HG03354 (cell line): Measurements from ENCODE around the gene PUM1.
"Not testable (repeated sequence)": the region's sequence is repeated elsewhere in the genome, so short reads cannot be mapped to it uniquely, and the experiment has no call there.

Source experiments
- ATAC-seq: cut with Tn5 transposase; IDR thresholded peaks from one replicate; pipeline ENCODE4 v1.9.1; 2021; ENCODE audit warnings: mild to moderate bottlenecking; ENCODE audit not compliant: unreplicated experiment, poor library complexity, severe bottlenecking

Gene PUM1, protein sequence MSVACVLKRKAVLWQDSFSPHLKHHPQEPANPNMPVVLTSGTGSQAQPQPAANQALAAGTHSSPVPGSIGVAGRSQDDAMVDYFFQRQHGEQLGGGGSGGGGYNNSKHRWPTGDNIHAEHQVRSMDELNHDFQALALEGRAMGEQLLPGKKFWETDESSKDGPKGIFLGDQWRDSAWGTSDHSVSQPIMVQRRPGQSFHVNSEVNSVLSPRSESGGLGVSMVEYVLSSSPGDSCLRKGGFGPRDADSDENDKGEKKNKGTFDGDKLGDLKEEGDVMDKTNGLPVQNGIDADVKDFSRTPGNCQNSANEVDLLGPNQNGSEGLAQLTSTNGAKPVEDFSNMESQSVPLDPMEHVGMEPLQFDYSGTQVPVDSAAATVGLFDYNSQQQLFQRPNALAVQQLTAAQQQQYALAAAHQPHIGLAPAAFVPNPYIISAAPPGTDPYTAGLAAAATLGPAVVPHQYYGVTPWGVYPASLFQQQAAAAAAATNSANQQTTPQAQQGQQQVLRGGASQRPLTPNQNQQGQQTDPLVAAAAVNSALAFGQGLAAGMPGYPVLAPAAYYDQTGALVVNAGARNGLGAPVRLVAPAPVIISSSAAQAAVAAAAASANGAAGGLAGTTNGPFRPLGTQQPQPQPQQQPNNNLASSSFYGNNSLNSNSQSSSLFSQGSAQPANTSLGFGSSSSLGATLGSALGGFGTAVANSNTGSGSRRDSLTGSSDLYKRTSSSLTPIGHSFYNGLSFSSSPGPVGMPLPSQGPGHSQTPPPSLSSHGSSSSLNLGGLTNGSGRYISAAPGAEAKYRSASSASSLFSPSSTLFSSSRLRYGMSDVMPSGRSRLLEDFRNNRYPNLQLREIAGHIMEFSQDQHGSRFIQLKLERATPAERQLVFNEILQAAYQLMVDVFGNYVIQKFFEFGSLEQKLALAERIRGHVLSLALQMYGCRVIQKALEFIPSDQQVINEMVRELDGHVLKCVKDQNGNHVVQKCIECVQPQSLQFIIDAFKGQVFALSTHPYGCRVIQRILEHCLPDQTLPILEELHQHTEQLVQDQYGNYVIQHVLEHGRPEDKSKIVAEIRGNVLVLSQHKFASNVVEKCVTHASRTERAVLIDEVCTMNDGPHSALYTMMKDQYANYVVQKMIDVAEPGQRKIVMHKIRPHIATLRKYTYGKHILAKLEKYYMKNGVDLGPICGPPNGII

DNA sequence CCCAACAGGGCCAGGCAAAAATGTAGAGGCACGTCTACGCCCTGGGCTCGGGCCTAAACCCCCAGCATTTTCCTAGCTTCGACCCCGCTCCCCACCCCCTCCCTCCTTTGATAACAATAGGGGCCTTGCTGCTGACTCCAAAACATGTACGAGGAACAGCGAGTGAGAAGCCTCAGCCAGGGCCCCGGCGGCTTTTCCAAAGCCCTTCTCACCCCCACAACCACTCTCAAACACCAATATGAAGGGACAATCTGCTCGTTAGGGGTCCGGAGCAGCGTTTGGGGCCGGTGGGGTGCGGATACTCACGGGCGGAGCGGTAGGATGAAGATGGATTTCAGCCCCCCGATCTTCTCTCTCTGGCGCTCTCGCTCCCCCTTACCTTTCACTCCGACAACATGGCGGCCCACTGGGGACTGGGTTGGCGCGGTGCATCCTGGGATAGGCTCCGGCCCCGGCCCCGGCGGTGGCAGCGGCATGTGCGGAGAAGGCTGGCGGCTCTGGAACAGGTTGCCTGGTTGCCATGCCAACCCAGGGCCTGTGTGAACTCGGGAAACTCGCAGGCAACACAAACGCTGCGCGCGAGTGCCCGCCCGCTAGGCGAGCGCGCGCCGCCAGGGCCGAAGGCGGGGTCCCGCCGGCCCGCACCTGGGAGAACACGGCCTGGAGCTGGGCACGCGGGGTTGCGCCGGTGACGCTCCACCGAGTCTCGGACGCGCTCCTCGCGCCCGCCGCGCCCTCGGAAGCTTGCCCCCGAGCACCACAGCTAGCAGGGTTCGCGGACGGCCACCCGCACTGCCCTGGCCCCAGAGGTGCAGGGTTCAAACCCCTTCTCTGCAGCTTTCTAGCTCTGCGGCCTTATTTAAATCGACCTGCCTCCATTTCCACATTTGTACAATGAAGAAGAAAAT is at the start of gene PUM1:
TSS of gene PUM1 (minus strand) at position 408 of the 908 bp plus-strand sequence. CDS start 6,151 bp downstream, outside the sequence.
- peak; percentile 94 for ATAC-seq

DNA sequence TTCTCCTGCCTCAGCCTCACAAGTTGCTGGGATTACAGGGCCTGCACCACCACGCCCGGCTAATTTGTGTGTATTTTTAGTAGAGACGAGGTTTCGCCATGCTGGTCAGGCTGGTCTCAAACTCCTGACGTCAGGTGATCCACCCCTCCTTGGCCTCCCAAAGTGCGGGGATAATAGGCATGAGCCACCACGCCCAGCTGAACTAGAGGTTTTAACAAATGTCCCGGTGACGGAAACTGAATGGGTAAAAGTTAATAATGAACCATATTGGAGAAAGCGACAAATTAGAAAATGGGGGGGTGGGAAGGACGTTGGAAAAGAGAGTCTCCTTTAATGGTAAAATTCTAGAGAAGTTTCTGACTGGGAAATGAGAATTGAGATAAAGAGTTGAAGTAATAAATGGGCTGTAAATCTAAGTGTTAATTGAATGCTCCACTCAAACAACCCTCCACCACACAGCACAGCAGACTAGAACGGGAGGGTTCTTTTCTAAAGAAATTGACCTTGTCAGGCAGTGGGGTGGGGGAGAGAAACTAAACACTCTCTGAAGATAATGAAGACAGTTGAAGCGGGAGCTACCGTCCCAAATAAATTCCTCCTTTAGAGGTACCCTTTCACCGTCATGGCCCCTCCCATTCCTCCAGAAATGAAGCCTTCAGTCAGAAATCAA is 46.9 kb upstream of the PUM1 start:
- no peak for ATAC-seq

DNA sequence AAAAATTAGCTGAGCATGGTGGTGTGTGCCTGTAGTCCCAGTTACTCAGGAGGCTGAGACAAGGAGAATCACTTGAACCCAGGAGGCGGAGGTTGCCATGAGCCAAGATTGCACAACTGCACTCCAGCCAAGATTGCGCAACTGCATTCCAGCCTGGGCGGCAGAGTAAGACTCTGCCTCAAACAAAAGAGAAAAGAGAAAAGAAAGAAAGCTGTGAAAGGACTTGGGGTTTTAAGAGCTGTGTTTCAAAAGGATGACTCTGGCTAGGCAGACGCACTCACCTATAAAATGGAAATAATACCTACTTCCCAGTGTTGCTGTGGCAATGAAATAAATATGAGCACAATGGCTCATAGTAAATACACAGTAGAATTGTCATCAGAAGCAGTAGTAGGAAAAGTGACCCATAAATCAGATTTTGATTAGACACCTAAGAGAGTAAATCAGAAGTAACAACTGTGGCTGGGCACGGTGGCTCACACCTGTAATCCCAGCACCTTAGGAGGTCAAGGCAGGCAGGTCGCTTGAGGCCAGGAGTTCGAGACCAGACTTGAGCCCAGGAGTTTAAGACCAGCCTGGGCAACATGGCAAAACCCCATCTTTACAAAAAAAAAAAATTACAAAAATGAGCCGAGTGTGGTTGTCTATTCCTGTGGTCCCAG is 45.9 kb upstream of the PUM1 start:
- no peak for ATAC-seq

DNA sequence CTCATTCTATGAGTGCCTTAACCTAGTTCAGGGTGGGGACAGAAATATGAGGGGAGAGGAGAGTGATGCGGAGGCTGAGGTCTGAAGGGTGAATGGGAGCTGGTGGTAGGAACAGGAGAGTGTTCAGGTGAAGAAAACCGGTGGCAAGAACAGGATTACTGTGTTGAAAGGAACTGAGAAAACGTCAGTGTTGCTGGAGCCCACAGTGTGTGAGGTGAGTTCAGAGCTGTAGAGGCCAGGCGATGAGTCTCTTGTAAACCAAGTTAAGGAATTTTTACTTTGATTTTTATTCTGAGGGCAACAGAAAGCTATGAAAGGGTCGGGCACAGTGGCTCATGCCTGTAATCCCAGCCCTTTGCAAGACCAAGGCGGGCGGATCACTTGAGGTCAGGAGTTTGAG is 45.3 kb upstream of the PUM1 start:
- no peak for ATAC-seq

DNA sequence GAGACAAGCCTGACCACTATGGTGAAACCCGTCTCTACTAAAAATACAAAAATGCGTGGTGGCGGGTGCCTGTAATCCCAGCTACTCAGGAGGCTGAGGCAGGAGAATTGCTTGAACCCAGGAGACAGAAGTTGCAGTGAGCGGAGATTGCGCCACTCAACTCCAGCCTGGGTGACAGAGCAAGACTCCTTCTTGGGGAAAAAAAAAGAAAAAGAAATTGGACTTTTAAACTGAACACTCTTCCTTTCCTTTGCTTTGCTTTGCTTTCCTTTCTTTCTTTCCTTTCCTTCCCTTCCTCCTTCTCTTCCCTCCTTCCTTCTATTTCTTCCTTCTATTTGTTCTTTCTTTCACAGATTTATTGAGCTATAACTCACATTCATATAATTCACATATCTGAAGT is 43.3 kb upstream of the PUM1 start:
- no peak for ATAC-seq

DNA sequence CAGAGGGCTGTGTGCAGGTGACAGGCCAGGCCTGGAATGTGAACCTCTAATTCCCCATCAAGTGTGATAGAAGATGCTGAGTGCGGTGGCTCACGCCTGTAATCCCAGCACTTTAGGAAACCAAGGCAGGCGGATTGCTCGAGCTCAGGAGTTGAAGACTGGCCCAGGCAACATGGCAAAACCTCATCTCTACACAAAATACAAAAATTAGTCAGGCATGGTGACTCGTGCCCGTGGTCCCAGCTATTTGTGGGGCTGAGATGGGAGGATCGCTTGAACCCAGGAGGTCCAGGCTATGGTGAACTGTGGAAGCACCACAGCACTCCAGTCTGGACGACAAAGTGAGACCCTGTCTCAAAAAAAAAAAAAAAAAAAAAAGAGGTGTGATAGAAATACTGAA is 40.1 kb upstream of the PUM1 start:
- ATAC-seq, result no peak

DNA sequence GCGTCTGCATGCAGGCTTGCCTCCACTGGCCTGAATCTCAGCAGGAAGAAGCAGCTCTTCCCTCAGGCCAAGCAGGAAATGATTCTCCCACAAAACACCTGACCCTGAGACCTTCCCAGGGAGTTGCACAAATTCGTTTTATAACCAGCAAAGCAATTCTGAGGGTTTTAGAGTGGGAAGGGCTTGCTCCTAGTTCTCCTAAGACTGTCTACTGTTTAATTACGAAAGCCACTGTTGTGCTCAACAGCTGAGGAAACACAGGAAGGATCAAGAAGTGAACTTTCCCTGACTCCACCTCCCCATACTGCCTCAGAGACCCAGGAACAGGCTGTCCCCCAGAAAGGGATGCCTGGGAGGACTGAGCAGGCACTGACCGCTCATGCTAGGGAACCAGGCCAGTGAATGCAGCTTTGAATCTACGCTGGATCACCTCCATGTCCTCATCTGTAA is 37.0 kb upstream of the PUM1 start:
- ATAC-seq, result no peak

DNA sequence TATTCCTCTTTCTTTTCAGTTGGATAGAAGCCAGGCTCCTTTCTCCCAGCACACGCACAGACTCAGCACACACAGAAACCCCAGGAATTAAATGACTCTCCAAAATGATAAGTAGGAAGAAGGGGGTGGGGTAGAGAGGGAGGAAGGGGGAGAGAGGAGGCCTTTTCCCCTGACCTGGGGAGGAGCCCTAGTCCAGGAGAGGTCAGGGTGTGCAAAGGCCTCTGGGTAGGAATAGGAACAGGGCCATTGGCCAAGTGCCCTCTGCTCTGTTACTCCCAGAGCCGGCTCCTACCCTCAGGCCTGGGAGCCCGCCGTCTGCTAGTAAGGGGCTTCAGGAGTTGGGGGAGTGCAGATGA is 35.6 kb upstream of the PUM1 start:
- no peak for ATAC-seq

DNA sequence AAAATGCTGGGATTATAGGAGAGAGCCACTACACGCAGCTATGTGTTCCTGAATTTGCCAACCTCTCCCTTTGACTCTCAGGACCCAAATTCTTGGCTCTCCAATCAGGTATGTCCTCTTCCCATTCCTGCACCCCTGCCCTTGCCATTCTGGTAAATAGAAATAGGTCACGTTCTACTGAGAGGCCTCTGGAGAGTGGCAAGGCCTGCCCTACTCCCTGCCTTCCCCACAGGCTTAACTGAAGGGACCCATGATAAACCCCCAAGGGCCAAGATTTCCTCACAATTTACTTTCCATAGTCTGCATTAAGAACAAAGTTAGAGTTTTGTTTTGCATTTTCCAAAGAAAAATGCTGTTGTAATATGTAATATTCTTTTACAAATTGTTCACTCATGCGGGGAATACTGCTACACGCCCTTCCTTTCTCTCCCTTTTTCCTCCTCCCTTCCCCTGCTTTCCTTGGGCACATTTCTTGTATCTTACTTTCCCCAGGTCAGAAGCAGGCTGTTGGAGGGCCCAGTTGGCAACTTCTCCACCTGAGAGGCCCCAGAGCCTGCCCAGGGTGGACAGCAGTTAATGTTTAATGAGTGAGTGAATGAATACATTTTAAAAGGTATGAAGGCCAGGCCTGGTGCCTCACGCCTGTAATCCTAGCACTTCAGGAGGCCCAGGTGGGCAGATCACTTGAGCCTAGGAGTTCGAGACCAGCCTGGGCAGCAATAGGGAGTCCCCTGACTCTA is 33.9 kb upstream of the PUM1 start:
- no peak for ATAC-seq

DNA sequence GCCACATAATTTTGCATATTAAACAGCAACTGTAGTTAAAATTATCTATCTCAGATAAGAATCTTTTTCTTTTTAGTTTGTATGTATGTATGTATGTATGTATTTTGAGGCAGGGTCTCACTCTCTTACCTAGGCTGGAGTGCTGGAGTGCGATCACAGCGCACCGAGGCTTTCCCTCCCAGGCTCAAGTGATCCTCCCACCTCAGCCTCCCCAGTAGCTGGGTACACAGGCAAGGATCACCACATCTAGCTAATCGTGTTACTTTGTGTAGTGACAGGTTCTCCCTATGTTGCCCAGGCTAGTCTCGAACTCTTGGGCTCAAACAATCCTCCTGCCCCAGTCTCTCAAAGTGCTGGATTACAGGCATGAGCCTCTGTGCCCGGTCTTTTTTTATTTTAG is 30.5 kb upstream of the PUM1 start:
- ATAC-seq, result no peak

DNA sequence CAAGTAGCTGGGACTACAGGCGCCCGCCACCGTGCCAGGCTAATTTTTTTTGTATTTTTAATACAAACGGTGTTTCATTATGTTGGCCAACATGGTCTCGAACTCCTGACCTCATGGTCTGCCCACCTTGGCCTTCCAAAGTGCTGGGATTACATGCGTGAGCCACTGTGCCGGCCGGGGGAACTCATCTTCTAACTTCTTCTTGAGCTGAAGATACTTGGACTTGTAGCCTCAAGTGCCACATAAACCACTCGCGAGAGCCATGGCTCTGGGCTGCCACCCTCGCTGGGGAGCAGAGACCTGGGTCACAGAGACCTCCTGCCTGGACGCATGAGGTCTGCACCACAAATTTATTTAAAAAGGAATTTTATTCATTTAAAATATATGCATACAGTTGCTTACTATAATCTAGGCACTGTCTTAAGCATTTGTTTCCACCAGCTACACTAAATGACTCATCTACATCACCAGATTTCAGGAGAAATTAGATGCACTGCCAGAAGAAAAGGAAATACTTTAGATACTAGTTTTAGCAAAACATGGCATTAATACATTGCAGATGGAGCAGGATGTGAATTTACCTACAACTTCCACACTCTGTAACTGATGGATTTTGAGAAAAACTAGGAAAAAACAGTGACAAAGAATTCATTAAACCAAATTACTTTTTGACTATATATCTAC is 29.9 kb upstream of the PUM1 start:
- ATAC-seq, result no peak

DNA sequence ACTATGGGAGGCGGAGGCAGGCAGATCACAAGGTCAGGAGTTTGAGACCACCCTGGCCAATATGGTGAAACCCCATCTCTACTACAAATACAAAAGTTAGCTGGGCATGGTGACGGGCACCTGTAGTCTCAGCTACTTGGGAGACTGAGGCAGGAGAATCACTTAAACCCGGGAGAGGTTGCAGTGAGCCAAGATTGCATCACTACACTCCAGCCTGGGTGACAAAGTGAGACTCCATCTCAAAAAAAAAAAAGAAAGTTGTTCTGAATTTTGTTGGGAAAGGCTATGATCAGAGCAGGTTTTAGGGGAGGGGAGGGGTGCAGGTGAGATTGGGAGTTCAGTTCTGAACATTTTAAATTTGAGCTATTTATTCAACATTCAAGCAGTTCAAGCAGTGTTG is 22.6 kb upstream of the PUM1 start:
- ATAC-seq, result not testable (repeated sequence)

DNA sequence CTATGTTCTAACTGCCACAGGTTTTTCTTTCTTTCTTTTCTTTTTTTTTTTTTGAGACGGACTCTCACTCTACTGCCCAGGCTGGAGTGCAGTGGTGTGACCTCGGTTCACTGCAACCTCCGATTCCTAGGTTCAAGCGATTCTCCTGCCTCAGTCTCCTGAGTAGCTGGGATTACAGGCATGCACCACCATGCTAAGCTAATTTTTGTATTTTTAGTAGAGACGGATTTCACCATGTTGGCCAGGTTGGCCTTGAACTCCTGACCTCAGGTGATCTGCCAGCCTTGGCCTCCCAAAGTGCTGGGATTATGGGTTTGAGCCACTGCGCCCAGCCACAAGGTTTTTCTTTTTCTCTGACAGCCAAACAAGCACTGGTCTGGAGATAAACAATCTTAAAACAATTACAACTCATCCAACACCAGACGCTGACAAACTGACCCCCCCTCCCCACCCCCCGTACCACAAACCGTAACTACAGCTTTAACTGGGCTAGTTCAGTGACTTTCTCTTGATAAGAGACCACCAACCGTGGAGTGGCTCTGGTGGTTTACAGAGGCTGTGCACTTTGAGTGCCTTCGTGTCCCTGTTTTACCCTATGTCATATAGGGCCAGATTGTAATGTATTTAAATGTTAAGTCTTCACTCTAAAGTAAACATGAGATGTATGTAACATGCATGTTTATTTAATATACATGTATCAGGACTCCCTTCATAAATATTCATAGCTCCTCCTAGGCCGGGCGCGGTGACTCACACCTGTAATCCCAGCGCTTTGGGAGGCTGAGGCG is 19.5 kb upstream of the PUM1 start:
- ATAC-seq, result no peak

DNA sequence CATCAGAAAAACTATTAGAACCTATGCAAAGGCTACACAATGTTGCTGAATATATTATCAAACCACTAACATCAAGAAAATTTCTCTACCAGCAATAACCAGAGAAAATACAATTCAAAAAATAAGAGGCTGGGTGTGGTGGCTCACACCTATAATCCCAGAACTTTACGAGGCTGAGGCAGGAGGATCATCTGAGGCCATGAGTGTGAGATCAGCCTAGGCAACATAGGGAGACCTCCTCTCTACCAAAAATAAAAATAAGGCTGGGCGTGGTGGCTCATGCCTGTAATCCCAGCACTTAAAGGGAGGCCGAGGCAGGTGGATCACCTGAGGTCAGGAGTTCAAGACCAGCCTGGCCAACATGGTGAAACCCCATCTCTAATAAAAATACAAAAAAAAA is 16.9 kb upstream of the PUM1 start:
- ATAC-seq, result no peak

DNA sequence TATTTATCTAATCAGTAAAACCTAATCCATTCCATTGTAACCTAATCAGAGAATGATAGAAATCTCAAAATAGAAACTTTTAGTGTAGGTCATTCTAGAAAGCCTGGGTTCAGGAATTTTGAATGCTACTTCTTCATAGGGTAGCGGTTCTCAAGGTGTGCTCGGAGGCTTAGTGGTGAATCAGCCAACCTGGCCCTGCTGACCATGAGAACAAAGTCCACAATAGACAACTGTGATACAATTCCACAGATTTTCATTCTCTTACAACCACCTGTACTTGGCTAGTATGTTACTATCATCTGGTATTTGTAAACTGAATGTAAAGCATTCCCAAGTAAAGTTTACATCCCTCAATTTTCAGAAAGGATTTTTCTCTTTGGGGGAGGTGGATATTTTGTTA is 7.5 kb upstream of the PUM1 start:
- ATAC-seq, result no peak

DNA sequence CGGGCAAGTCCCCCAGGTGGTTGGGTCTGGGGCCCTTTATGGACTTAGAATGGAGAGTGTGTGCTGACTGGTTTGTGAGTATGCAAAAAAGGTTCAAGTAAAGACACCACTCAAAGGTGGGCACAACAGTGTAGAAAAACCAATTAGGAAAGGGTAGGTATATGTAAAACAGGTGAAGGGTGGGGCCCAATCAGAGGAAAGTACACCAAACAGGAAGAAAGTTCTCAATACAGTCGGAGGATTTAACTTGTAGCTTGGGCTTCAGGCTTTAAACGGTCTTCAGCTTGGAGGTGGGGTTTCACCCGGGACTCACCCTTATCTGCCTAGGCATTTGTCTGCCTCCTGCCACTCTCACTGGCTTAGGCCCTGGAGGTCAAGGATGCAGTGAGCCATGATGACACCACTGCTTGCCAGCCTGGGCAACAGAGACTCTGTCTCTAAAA is 6.8 kb upstream of the PUM1 start:
- no peak for ATAC-seq
